ENCODE data around the gene SNAPC4. TPM values are rescaled to one million over a fixed set of nuclear protein-coding genes. Genes with fewer than 3 reads are reported as not detected.
"Not testable (repeated sequence)": the region's sequence is repeated elsewhere in the genome, so short reads cannot be mapped to it uniquely, and the experiment has no call there.

SNAPC4 gene
- total and polyA plus RNA-seq, 12 donors, result 3.0 to 8.3 (median 4.7) TPM

DNA sequence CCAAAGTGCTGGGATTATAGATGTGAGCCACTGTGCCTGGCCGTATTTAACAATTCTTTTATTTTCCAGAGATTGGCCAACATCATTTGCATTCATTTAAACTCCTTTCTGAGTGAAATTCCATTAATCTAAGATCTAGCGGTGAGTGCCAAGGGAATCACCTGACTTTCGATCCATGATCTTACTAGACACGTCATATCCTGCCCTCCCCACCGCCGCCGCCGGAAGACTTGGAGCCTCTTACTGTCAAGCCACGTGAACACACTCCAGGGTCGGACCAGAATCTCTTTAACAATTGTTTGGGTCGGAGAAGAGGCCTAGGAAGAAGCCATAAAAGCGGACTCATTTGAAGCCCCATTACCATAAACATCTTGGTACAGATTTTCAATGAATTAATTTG lies 26.8 kb upstream of the SNAPC4 start:
- WGBS, 2 donors, result 84 to 85% methylated on average over 12 of the region's 12 CpGs
- DNase-seq, result no peak
- TF ChIP-seq, protein P1, sequence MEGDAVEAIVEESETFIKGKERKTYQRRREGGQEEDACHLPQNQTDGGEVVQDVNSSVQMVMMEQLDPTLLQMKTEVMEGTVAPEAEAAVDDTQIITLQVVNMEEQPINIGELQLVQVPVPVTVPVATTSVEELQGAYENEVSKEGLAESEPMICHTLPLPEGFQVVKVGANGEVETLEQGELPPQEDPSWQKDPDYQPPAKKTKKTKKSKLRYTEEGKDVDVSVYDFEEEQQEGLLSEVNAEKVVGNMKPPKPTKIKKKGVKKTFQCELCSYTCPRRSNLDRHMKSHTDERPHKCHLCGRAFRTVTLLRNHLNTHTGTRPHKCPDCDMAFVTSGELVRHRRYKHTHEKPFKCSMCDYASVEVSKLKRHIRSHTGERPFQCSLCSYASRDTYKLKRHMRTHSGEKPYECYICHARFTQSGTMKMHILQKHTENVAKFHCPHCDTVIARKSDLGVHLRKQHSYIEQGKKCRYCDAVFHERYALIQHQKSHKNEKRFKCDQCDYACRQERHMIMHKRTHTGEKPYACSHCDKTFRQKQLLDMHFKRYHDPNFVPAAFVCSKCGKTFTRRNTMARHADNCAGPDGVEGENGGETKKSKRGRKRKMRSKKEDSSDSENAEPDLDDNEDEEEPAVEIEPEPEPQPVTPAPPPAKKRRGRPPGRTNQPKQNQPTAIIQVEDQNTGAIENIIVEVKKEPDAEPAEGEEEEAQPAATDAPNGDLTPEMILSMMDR (IDR thresholded peaks at IDR 0.05), result no peak
- peaks cover 5 to 83% (median 30%) of the 10 kb centered on the region in 9 donors for H3K36me3 ChIP-seq
- peaks cover 0 to 9% (median 0%) of the 10 kb centered on the region in 9 donors for H3K4me1 ChIP-seq
- intact Hi-C loops (cut with DNase I), result no loop called here
- H3K4me3 ChIP-seq, result no peak overlapping the region
- H3K9me3 ChIP-seq, result no peaks in the 10 kb centered on the region
- no peak for ATAC-seq
- H3K27ac ChIP-seq, result no peak overlapping the region
- H3K27me3 ChIP-seq, result no peaks in the 10 kb centered on the region

DNA sequence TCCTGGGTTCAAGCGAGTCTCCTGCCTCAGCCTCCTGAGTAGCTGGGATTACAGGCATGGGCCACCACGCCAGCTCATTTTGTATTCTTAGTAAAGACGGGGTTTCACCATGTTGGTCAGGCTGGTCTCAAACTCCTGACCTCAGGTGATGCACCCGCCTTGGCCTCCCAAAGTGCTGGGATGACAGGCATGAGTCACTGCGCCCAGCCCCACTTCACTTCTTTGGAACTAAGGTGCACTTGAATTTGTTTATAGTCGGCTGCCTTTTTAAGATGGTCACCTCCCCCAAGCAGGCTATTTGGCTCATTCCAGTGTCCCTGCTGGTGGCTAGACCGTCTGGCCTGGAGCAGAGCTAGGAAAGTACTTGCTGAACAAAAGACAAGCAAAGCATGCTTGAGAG lies 25.4 kb upstream of the SNAPC4 start:
- H3K27me3 ChIP-seq; H3K9me3 ChIP-seq; intact Hi-C loops (cut with DNase I); ATAC-seq; H3K4me1 ChIP-seq; H3K4me3 ChIP-seq; DNase-seq; H3K27ac ChIP-seq: not testable (repeated sequence)
- 82 to 84% methylated on average over 7 of the region's 7 CpGs for WGBS, 2 donors
- H3K36me3 ChIP-seq, result peaks cover 7 to 90% (median 38%) of the 10 kb centered on the region in 9 donors

DNA sequence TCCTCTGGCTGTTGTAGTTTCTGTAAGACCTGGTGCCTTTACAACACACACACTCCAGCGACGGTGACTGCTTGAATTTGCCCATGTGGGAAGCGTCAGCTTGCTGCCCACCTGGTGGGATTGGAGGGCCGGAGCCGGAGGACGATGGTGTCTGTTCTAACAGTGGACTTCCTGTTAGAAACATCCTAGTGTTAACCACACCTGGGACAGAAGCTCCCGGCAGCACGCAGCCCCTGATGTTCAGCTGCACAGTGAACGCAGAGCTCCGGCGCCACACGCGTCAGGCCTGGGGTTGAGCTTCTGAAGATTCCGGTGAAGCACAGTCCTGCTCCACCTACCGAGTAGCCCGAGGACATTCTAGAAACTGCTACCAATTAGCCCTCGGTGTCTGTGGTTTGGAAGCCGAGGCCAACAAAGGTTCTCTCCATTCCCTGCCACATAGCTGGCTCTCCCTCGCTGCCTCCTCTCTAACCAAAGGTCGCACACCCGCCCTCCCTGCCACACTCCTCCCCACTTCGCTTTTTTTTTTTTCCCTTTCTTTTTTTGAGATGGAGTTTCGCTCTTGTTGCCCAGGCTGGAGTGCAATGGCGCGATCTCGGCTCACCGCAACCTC lies 24.9 kb upstream of the SNAPC4 start:
- ATAC-seq, result no peak
- TF ChIP-seq, protein P1 (IDR thresholded peaks at IDR 0.05), result no peak
- Histone ChIP-seq H3K4me3 (no peak overlapping the region), H3K4me1 (no peaks in the 10 kb centered on the region), H3K36me3 (peaks cover 7 to 90% (median 41%) of the 10 kb centered on the region in 9 donors), H3K27ac (no peak overlapping the region), H3K9me3 (no peaks in the 10 kb centered on the region), H3K27me3 (no peaks in the 10 kb centered on the region)
- 91% methylated on average over 27 of the region's 27 CpGs for WGBS, 2 donors
- intact Hi-C loops (cut with DNase I), result no loop called here
- no peak for DNase-seq

DNA sequence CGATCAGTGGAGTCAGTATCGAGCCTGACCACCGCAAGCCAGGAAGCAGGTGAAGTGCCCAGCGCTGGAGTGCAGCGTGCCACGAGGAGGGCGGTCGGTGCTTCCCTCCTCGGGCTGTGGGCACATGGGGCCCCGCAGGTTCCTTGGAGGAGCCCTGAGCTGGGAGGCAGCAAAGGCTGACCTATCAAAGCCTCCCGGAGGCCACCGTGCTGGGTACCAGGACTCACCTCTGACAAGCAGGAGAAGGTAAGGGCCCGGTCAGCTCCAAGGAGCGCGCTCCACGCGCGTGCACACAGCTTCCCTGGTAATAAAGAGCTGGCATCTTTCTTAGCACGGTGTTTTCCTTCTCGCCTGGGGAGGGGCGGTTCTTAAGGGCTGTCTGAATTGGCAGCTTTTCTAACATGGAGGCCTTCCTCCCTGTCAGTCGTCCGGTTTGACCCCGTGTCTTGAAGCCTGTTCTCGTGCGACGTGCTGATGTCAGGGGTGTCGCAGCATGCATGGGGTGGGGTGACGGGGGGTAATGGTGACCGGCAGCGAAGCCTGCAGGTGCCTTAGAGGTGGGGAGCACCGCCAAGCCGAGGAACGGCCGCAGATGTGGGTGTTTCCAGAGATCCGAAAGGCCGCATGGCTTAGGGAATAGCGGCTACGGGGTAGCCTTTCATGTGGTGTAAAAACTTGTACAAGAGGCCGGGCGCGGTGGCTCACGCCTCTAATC lies 23.6 kb upstream of the SNAPC4 start:
- Histone ChIP-seq H3K9me3 (no peaks in the 10 kb centered on the region), H3K27ac (no peak overlapping the region), H3K36me3 (peaks cover 4 to 90% (median 51%) of the 10 kb centered on the region in 9 donors), H3K27me3 (no peaks in the 10 kb centered on the region), H3K4me1 (no peaks in the 10 kb centered on the region), H3K4me3 (no peak overlapping the region)
- intact Hi-C loops (cut with DNase I), result no loop called here
- ATAC-seq (no peak), DNase-seq (no peak)
- WGBS, 2 donors, result 97 to 98% methylated on average over 43 of the region's 43 CpGs
- TF ChIP-seq, protein P1 (IDR thresholded peaks at IDR 0.05), result no peak

DNA sequence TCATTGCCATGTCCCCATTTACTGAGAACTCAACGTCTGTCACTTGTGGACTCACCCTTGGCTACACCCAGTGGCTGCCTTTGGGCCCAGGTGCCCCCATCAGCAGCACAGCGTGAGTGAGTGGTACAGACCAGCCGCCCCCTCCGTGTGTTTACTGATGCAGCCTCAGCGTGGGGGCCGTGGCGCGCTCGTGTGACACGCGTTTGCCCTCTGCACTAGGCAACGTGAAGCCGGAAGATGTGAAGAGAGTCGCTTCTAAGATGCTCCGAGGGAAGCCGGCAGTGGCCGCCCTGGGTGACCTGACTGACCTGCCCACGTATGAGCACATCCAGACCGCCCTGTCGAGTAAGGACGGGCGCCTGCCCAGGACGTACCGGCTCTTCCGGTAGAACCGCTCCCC lies 22.9 kb upstream of the SNAPC4 start:
- no peaks in the 10 kb centered on the region for H3K4me1 ChIP-seq
- DNase-seq (no peak), ATAC-seq (no peak)
- intact Hi-C loops (cut with DNase I), result no loop called here
- H3K27me3 ChIP-seq, result no peaks in the 10 kb centered on the region
- WGBS, 2 donors, result 94 to 95% methylated on average over 26 of the region's 26 CpGs
- H3K4me3 ChIP-seq, result no peak overlapping the region
- peaks cover 4 to 90% (median 58%) of the 10 kb centered on the region in 9 donors for H3K36me3 ChIP-seq
- TF ChIP-seq, protein P1 (IDR thresholded peaks at IDR 0.05), result no peak
- no peak overlapping the region for H3K27ac ChIP-seq
- H3K9me3 ChIP-seq, result no peaks in the 10 kb centered on the region

Measured in heart right ventricle (tissue), 16 donors.